Measurements from ENCODE around the gene PIK3CB. TPM values are rescaled to one million over a fixed set of nuclear protein-coding genes. Genes with fewer than 3 reads are reported as not detected.

The PIK3CB gene
- total RNA-seq (2022) (52.6 and 59.3 TPM in 2 replicates), Bru-seq, nascent RNA (percentile 90 among the genes with signal in this experiment), BruChase-seq, experiment 1, labeled RNA remaining after a 6-hour chase (percentile 81 among the genes with signal in this experiment), BruChase-seq, experiment 2, labeled RNA remaining after a 2-hour chase (percentile 80 among the genes with signal in this experiment)
- long read RNA-seq, full-length matches to known transcripts = 2 of 21 reads
- long read RNA-seq, partial matches to known transcripts = 3 of 21 reads
- long read RNA-seq, other reads (novel, unspliced or antisense) = 16 of 21 reads

GRCh38 chr3:138834596-138835396, at the start of gene PIK3CB:
Gene PIK3CB (minus strand): TSS chr3:138834928. CDS start chr3:138759343, 75,585 bp downstream.
- Mint-ChIP-seq H3K27me3 (ENCODE audit: unreplicated experiment) (no peaks in the 10 kb centered on the region), H3K27ac (ENCODE audit: unreplicated experiment) (peak within 1 kb of the TSS; percentile 94), H3K4me3 (ENCODE audit: low read depth, unreplicated experiment) (peak within 1 kb of the TSS; percentile 82), H3K36me3 (ENCODE audit: insufficient read depth, unreplicated experiment) (peaks cover 44% of the 10 kb centered on the region), H3K4me1 (ENCODE audit: low read depth, unreplicated experiment) (peaks cover 28% of the 10 kb centered on the region), H3K9me3 (ENCODE audit: low read depth, unreplicated experiment) (no peaks in the 10 kb centered on the region)
- no peak for TF ChIP-seq CTCF (IDR thresholded peaks at IDR 0.05; ENCODE audit: unreplicated experiment)
- no TSS peak for BruUV-seq (replicated peaks)
- intact Hi-C loops (cut with micrococcal nuclease; ENCODE audit: unreplicated experiment) = loop anchor here (1.0 kb wide), 3 partner anchors 29 to 240 kb away; partner anchors contain the start of gene CEP70
- DNase-seq = peak; percentile 99
- CTCF ChIA-PET = interaction anchor here (0.6 to 2.2 kb wide), 4 partner anchors 11 to 86 kb away, joined by 3 to 19 read pairs (median 5); no protein-coding TSS in a partner anchor

- Mint-ChIP-seq H3K36me3 (ENCODE audit: insufficient read depth, unreplicated experiment) (no peaks in the 10 kb centered on the region), H3K4me3 (ENCODE audit: low read depth, unreplicated experiment) (no peak overlapping the region), H3K27ac (ENCODE audit: unreplicated experiment) (no peak overlapping the region), H3K27me3 (ENCODE audit: unreplicated experiment) (no peaks in the 10 kb centered on the region), H3K4me1 (ENCODE audit: low read depth, unreplicated experiment) (no peaks in the 10 kb centered on the region), H3K9me3 (ENCODE audit: low read depth, unreplicated experiment) (no peaks in the 10 kb centered on the region)
- intact Hi-C loops (cut with micrococcal nuclease; ENCODE audit: unreplicated experiment) = no loop called here
- CTCF ChIA-PET = interaction anchor here (0.7 to 1.1 kb wide), 3 partner anchors 17 to 44 kb away, joined by 3 to 4 read pairs (median 3); no protein-coding TSS in a partner anchor
- BruUV-seq (replicated peaks) = no TSS peak
- DNase-seq = no peak
- TF ChIP-seq CTCF (IDR thresholded peaks at IDR 0.05; ENCODE audit: unreplicated experiment) = no peak
These were observed 46.5 kb upstream of the PIK3CB start for GRCh38 chr3:138881233-138881632.

GRCh38 chr3:138879541-138880380, 45.0 kb upstream of the PIK3CB start:
- no peak overlapping the region for H3K27ac Mint-ChIP-seq (ENCODE audit: unreplicated experiment)
- H3K36me3 Mint-ChIP-seq (ENCODE audit: insufficient read depth, unreplicated experiment) = peaks cover 4% of the 10 kb centered on the region
- H3K4me1 Mint-ChIP-seq (ENCODE audit: low read depth, unreplicated experiment) = no peaks in the 10 kb centered on the region

More at GRCh38 chr3:138879541-138880380, 45.0 kb upstream of the PIK3CB start:
- Mint-ChIP-seq H3K4me3 (ENCODE audit: low read depth, unreplicated experiment) (no peak overlapping the region), H3K9me3 (ENCODE audit: low read depth, unreplicated experiment) (peaks cover 7% of the 10 kb centered on the region), H3K27me3 (ENCODE audit: unreplicated experiment) (no peaks in the 10 kb centered on the region)
- no TSS peak for BruUV-seq (replicated peaks)
- CTCF ChIA-PET = no interaction called here
- no peak for DNase-seq
- intact Hi-C loops (cut with micrococcal nuclease; ENCODE audit: unreplicated experiment) = no loop called here
- TF ChIP-seq CTCF (IDR thresholded peaks at IDR 0.05; ENCODE audit: unreplicated experiment) = no peak

Measured in Calu3 (cell line).